K562 (cell line): Measurements from ENCODE around the gene AHSG. TPM values are rescaled to one million over a fixed set of nuclear protein-coding genes. Genes with fewer than 3 reads are reported as not detected.

Experiments
- TRIM28 ChIP-seq: fragments of 450-650 bp; IDR thresholded peaks from 2 replicates; pipeline ENCODE4 v1.6.1; 2017
- polyA plus RNA-seq, 8 experiments: library from polyadenylated mRNA; depleted of rRNA in 4 of 8; stranded (reverse) in 5 of 8; unstranded in 3 of 8; fragments of >200 nt; fragmentation: Nextera tagmentation in 2 of 8; fragmentation: Illumina TruSeq in 1 of 8; extraction: Ambion mirVana in 2 of 8; extraction: Trizol in 1 of 8; gene quantifications; 2 replicates each; pipeline versions ENCODE4 v1.2.1 to v1.2.3, GENCODE V29; 2011 to 2014; ENCODE audit warnings: inconsistent platforms in 1 of 8, missing spikeins in 1 of 8
- total RNA-seq, 7 experiments: library from RNA; depleted of rRNA in 6 of 7; stranded (reverse); fragments of >200 nt in 6 of 7; fragmentation: Illumina TruSeq in 2 of 7; extraction: Trizol in 2 of 7; gene quantifications; 2 replicates each; pipeline versions ENCODE4 v1.2.1 to v1.2.3, GENCODE V29; 2011 to 2021; ENCODE audit warnings: low replicate concordance in 1 of 7
- TF ChIP-seq, protein P1 (sequence below): fragments of 450-650 bp; IDR thresholded peaks from 2 replicates; pipeline ENCODE4 v1.6.1; 2016; ENCODE audit warnings: mild to moderate bottlenecking, moderate library complexity
- TF ChIP-seq, protein P2 (sequence below): fragments of 450-650 bp; IDR thresholded peaks from 2 replicates; pipeline ENCODE4 v1.6.1; 2016; ENCODE audit warnings: low read depth, mild to moderate bottlenecking, moderate library complexity
- TF ChIP-seq, protein P3 (sequence below), 2 experiments: fragments of 450-650 bp in 1 of 2; IDR thresholded peaks; 2 replicates each; pipeline ENCODE4 v1.6.1; 2011 to 2017; ENCODE audit warnings: low read depth in 2 of 2, antibody characterized with exemption in 1 of 2, borderline replicate concordance in 1 of 2, low read length in 1 of 2, mild to moderate bottlenecking in 1 of 2, mixed read lengths in 1 of 2; ENCODE audit not compliant: control insufficient read depth in 1 of 2

Gene AHSG
- total and polyA plus RNA-seq, 9 of the 15 experiments (the other 6 are each of a cell fraction or from before 2014, with no cell fraction given) = 0.69 TPM; not detected in 8

DNA sequence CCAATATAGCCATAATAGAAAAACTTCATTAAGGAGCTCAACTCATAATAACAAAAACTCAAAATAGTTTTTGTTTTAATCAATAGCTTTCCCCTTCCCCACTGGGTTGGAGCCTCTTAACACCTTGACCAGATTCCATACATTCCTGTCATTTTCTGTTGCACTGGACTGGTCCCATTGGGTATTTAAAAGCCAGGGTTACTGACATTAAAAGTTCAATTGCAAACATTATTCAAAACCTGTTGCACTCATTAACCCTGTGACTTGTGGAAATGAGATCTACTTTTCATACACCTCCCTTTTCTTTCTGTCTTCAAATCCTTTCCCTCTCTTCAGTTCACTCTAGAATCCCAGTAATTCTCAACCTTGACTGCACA, 51.2 kb downstream of the AHSG start (continued):
- TF ChIP-seq, protein P1, sequence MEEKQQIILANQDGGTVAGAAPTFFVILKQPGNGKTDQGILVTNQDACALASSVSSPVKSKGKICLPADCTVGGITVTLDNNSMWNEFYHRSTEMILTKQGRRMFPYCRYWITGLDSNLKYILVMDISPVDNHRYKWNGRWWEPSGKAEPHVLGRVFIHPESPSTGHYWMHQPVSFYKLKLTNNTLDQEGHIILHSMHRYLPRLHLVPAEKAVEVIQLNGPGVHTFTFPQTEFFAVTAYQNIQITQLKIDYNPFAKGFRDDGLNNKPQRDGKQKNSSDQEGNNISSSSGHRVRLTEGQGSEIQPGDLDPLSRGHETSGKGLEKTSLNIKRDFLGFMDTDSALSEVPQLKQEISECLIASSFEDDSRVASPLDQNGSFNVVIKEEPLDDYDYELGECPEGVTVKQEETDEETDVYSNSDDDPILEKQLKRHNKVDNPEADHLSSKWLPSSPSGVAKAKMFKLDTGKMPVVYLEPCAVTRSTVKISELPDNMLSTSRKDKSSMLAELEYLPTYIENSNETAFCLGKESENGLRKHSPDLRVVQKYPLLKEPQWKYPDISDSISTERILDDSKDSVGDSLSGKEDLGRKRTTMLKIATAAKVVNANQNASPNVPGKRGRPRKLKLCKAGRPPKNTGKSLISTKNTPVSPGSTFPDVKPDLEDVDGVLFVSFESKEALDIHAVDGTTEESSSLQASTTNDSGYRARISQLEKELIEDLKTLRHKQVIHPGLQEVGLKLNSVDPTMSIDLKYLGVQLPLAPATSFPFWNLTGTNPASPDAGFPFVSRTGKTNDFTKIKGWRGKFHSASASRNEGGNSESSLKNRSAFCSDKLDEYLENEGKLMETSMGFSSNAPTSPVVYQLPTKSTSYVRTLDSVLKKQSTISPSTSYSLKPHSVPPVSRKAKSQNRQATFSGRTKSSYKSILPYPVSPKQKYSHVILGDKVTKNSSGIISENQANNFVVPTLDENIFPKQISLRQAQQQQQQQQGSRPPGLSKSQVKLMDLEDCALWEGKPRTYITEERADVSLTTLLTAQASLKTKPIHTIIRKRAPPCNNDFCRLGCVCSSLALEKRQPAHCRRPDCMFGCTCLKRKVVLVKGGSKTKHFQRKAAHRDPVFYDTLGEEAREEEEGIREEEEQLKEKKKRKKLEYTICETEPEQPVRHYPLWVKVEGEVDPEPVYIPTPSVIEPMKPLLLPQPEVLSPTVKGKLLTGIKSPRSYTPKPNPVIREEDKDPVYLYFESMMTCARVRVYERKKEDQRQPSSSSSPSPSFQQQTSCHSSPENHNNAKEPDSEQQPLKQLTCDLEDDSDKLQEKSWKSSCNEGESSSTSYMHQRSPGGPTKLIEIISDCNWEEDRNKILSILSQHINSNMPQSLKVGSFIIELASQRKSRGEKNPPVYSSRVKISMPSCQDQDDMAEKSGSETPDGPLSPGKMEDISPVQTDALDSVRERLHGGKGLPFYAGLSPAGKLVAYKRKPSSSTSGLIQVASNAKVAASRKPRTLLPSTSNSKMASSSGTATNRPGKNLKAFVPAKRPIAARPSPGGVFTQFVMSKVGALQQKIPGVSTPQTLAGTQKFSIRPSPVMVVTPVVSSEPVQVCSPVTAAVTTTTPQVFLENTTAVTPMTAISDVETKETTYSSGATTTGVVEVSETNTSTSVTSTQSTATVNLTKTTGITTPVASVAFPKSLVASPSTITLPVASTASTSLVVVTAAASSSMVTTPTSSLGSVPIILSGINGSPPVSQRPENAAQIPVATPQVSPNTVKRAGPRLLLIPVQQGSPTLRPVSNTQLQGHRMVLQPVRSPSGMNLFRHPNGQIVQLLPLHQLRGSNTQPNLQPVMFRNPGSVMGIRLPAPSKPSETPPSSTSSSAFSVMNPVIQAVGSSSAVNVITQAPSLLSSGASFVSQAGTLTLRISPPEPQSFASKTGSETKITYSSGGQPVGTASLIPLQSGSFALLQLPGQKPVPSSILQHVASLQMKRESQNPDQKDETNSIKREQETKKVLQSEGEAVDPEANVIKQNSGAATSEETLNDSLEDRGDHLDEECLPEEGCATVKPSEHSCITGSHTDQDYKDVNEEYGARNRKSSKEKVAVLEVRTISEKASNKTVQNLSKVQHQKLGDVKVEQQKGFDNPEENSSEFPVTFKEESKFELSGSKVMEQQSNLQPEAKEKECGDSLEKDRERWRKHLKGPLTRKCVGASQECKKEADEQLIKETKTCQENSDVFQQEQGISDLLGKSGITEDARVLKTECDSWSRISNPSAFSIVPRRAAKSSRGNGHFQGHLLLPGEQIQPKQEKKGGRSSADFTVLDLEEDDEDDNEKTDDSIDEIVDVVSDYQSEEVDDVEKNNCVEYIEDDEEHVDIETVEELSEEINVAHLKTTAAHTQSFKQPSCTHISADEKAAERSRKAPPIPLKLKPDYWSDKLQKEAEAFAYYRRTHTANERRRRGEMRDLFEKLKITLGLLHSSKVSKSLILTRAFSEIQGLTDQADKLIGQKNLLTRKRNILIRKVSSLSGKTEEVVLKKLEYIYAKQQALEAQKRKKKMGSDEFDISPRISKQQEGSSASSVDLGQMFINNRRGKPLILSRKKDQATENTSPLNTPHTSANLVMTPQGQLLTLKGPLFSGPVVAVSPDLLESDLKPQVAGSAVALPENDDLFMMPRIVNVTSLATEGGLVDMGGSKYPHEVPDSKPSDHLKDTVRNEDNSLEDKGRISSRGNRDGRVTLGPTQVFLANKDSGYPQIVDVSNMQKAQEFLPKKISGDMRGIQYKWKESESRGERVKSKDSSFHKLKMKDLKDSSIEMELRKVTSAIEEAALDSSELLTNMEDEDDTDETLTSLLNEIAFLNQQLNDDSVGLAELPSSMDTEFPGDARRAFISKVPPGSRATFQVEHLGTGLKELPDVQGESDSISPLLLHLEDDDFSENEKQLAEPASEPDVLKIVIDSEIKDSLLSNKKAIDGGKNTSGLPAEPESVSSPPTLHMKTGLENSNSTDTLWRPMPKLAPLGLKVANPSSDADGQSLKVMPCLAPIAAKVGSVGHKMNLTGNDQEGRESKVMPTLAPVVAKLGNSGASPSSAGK = no peak
- TF ChIP-seq, protein P2, sequence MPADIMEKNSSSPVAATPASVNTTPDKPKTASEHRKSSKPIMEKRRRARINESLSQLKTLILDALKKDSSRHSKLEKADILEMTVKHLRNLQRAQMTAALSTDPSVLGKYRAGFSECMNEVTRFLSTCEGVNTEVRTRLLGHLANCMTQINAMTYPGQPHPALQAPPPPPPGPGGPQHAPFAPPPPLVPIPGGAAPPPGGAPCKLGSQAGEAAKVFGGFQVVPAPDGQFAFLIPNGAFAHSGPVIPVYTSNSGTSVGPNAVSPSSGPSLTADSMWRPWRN = no peak
- TF ChIP-seq TRIM28 = no peak
- TF ChIP-seq, protein P3, sequence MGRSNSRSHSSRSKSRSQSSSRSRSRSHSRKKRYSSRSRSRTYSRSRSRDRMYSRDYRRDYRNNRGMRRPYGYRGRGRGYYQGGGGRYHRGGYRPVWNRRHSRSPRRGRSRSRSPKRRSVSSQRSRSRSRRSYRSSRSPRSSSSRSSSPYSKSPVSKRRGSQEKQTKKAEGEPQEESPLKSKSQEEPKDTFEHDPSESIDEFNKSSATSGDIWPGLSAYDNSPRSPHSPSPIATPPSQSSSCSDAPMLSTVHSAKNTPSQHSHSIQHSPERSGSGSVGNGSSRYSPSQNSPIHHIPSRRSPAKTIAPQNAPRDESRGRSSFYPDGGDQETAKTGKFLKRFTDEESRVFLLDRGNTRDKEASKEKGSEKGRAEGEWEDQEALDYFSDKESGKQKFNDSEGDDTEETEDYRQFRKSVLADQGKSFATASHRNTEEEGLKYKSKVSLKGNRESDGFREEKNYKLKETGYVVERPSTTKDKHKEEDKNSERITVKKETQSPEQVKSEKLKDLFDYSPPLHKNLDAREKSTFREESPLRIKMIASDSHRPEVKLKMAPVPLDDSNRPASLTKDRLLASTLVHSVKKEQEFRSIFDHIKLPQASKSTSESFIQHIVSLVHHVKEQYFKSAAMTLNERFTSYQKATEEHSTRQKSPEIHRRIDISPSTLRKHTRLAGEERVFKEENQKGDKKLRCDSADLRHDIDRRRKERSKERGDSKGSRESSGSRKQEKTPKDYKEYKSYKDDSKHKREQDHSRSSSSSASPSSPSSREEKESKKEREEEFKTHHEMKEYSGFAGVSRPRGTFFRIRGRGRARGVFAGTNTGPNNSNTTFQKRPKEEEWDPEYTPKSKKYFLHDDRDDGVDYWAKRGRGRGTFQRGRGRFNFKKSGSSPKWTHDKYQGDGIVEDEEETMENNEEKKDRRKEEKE (IDR thresholded peaks at IDR 0.05; ENCODE audit: borderline replicate concordance in 1 of 2, control insufficient read depth in 1 of 2, low read depth in 2 of 2, low read length in 1 of 2) = no peak
- TF ChIP-seq, all 486 proteins: peak for 0
